GM21447 (cell line): ENCODE results near the gene MAPK1.
"Not testable (repeated sequence)": the region's sequence is repeated elsewhere in the genome, so short reads cannot be mapped to it uniquely, and the experiment has no call there.

Experiments used
- ATAC-seq: cut with Tn5 transposase; IDR thresholded peaks from one replicate; pipeline ENCODE4 v1.9.1; 2021; ENCODE audit not compliant: unreplicated experiment

The MAPK1 gene

GRCh38 chr22:21823740-21824444 lies 43.6 kb downstream of the MAPK1 start:
- no peak for ATAC-seq

GRCh38 chr22:21819183-21819770 lies 48.2 kb downstream of the MAPK1 start:
- ATAC-seq: no peak

- ATAC-seq: no peak
Measured at GRCh38 chr22:21818487-21819182, 48.8 kb downstream of the MAPK1 start.

GRCh38 chr22:21817497-21817853 lies 50.0 kb downstream of the MAPK1 start:
- not testable (repeated sequence) for ATAC-seq

GRCh38 chr22:21816787-21817496 lies 50.5 kb downstream of the MAPK1 start:
- ATAC-seq: no peak

- no peak for ATAC-seq
Measured at GRCh38 chr22:21816472-21816786, 51.0 kb downstream of the MAPK1 start.

- ATAC-seq: no peak
Measured at GRCh38 chr22:21815958-21816357, 51.5 kb downstream of the MAPK1 start.

- no peak for ATAC-seq
Measured at GRCh38 chr22:21815357-21815756, 52.1 kb downstream of the MAPK1 start.

- ATAC-seq: no peak
Measured at GRCh38 chr22:21811982-21812381, 55.5 kb downstream of the MAPK1 start.

- ATAC-seq: no peak
Measured at GRCh38 chr22:21807544-21808529, 59.6 kb downstream of the MAPK1 start.

- not testable (repeated sequence) for ATAC-seq
Measured at GRCh38 chr22:21805325-21805724, 62.1 kb downstream of the MAPK1 start.

- ATAC-seq: no peak
Measured at GRCh38 chr22:21803811-21804249, 63.6 kb downstream of the MAPK1 start.

GRCh38 chr22:21802673-21803072 lies 64.8 kb downstream of the MAPK1 start:
- no peak for ATAC-seq

GRCh38 chr22:21802056-21802455 lies 65.4 kb downstream of the MAPK1 start:
- ATAC-seq: no peak

GRCh38 chr22:21801304-21801644 lies 66.2 kb downstream of the MAPK1 start:
- ATAC-seq: not testable (repeated sequence)

GRCh38 chr22:21800552-21801303 lies 66.7 kb downstream of the MAPK1 start:
- ATAC-seq: no peak

- no peak for ATAC-seq
Measured at GRCh38 chr22:21797444-21798221, 69.8 kb downstream of the MAPK1 start.

- ATAC-seq: no peak
Measured at GRCh38 chr22:21796863-21797262, 70.6 kb downstream of the MAPK1 start.

GRCh38 chr22:21796231-21796630 lies 71.2 kb downstream of the MAPK1 start:
- no peak for ATAC-seq
